Neural cell (in vitro differentiated cells): ENCODE measurements around the gene MED23. TPM values are rescaled to one million over a fixed set of nuclear protein-coding genes. Genes with fewer than 3 reads are reported as not detected.

Source experiments
- H2AFZ ChIP-seq: fragments of 200-600, 300-800 bp; sonication (generic), shearing (Covaris generic); 2 replicates; pipeline ENCODE4 v1.6.0; 2014; ENCODE audit warnings: low read depth, mild to moderate bottlenecking, antibody characterized with exemption, low read length, moderate library complexity
- H3F3A ChIP-seq: fragments of 200-600 bp; shearing (Covaris generic); 2 replicates; pipeline ENCODE4 v1.6.1; 2016; ENCODE audit warnings: mild to moderate bottlenecking, moderate library complexity, mixed read lengths, antibody characterized with exemption, low read length; ENCODE audit not compliant: insufficient read depth, poor library complexity, severe bottlenecking
- H3K27ac ChIP-seq: fragments of 200-600, 300-800 bp; sonication (generic), shearing (Covaris generic); 2 replicates; pipeline ENCODE4 v1.5.1; 2014; ENCODE audit warnings: mild to moderate bottlenecking, low read length, moderate library complexity
- H3K27me3 ChIP-seq: fragments of 300-800, 200-600 bp; sonication (generic), shearing (Covaris generic); 2 replicates; pipeline ENCODE4 v1.6.0; 2014; ENCODE audit warnings: mild to moderate bottlenecking, low read depth, low read length, moderate library complexity; ENCODE audit not compliant: insufficient read depth
- H3K36me3 ChIP-seq: fragments of 300-800, 200-600 bp; sonication (generic), shearing (Covaris generic); 2 replicates; pipeline ENCODE4 v1.5.1; 2014; ENCODE audit warnings: mild to moderate bottlenecking, antibody characterized with exemption, low read length, moderate library complexity; ENCODE audit not compliant: insufficient read depth
- H3K4me2 ChIP-seq: fragments of 300-800, 200-600 bp; sonication (generic), shearing (Covaris generic); 2 replicates; pipeline ENCODE4 v1.6.0; 2014; ENCODE audit warnings: mild to moderate bottlenecking, low read length
- H3K4me3 ChIP-seq: fragments of 300-800, 200-600 bp; sonication (generic), shearing (Covaris generic); 2 replicates; pipeline ENCODE4 v1.5.1; 2014; ENCODE audit warnings: mild to moderate bottlenecking, low read length, moderate library complexity
- H3K79me2 ChIP-seq: fragments of 200-600 bp; shearing (Covaris generic); replicated peaks from 2 replicates; pipeline ENCODE4 v1.6.0; 2014; ENCODE audit warnings: mild to moderate bottlenecking, low read length, moderate library complexity; ENCODE audit not compliant: insufficient read depth
- H3K9ac ChIP-seq: fragments of 300-800, 200-600 bp; sonication (generic), shearing (Covaris generic); 2 replicates; pipeline ENCODE4 v1.6.1; 2016; ENCODE audit warnings: mild to moderate bottlenecking, low read length, mixed read lengths
- H3K9me2 ChIP-seq: fragments of 200-600 bp; shearing (Covaris generic); 2 replicates; pipeline ENCODE4 v1.6.1; 2016; ENCODE audit warnings: mild to moderate bottlenecking, low read length, mixed read lengths; ENCODE audit not compliant: insufficient read depth
- H3K9me3 ChIP-seq: fragments of 200-600, 300-800 bp; sonication (generic), shearing (Covaris generic); 2 replicates; pipeline ENCODE4 v1.6.1; 2016; ENCODE audit warnings: mild to moderate bottlenecking, mixed run types, low read length, moderate library complexity, mixed read lengths
- H4K20me1 ChIP-seq: fragments of 200-600 bp; shearing (Covaris generic); 2 replicates; pipeline ENCODE4 v1.6.1; 2016; ENCODE audit warnings: mild to moderate bottlenecking, mixed run types; ENCODE audit not compliant: insufficient read depth
- CTCF ChIP-seq: fragments of 450-650 bp; IDR thresholded peaks from 2 replicates; pipeline ENCODE4 v1.5.1; 2014; ENCODE audit warnings: antibody characterized with exemption, mild to moderate bottlenecking, moderate library complexity; ENCODE audit not compliant: poor library complexity, severe bottlenecking
- EP300 ChIP-seq: fragments of 450-650 bp; conservative IDR thresholded peaks from 2 replicates; pipeline ENCODE4 v1.6.1; 2014; ENCODE audit warnings: antibody characterized with exemption, mild to moderate bottlenecking, moderate library complexity; ENCODE audit not compliant: poor library complexity, severe bottlenecking
- EZH2 ChIP-seq: fragments of 200-600, 300-800 bp; shearing (Covaris generic), sonication (generic); IDR thresholded peaks from 2 replicates; pipeline ENCODE4 v1.6.1; 2014; ENCODE audit warnings: antibody characterized with exemption, low read length, borderline replicate concordance, mild to moderate bottlenecking; ENCODE audit not compliant: insufficient read depth, poor library complexity, severe bottlenecking
- MXI1 ChIP-seq: fragments of 450-650 bp; conservative IDR thresholded peaks from 2 replicates; pipeline ENCODE4 v1.6.1; 2014; ENCODE audit warnings: antibody characterized with exemption, mild to moderate bottlenecking; ENCODE audit not compliant: poor library complexity, severe bottlenecking
- POLR2AphosphoS5 ChIP-seq: IDR thresholded peaks from 2 replicates; pipeline ENCODE4 v1.6.1; 2012
- RAD21 ChIP-seq: fragments of 450-650 bp; conservative IDR thresholded peaks from 2 replicates; pipeline ENCODE4 v1.6.1; 2014; ENCODE audit warnings: antibody characterized with exemption, mild to moderate bottlenecking, moderate library complexity
- SMC3 ChIP-seq: fragments of 450-650 bp; conservative IDR thresholded peaks from 2 replicates; pipeline ENCODE4 v1.6.1; 2014; ENCODE audit warnings: antibody characterized with exemption, mild to moderate bottlenecking, moderate library complexity; ENCODE audit not compliant: poor library complexity
- TAF1 ChIP-seq: IDR thresholded peaks from 2 replicates; pipeline ENCODE4 v1.6.1; 2012; ENCODE audit warnings: low read depth
- polyA plus RNA-seq: library from polyadenylated mRNA; depleted of rRNA; stranded (reverse); fragments of >200 nt; gene quantifications from 2 replicates; pipeline ENCODE4 v1.2.3, GENCODE V29; 2014
- TF ChIP-seq, protein P1 (sequence below): IDR thresholded peaks from 2 replicates; pipeline ENCODE4 v1.6.1; 2012; ENCODE audit warnings: borderline replicate concordance

MED23 gene
- polyA plus RNA-seq, 1 donor from 2014 or later = 104 TPM

- Histone ChIP-seq H2AFZ (no peak overlapping the region), H3K79me2 (no peaks in the 10 kb centered on the region), H3K27ac (no peak overlapping the region), H3K27me3 (no peaks in the 10 kb centered on the region), H3K9me3 (no peaks in the 10 kb centered on the region), H3K9me2 (no peaks in the 10 kb centered on the region), H4K20me1 (no peaks in the 10 kb centered on the region), H3K4me2 (no peak overlapping the region), H3K36me3 (no peaks in the 10 kb centered on the region), H3K4me3 (no peak overlapping the region), H3K9ac (no peak overlapping the region), H3F3A (no peaks in the 10 kb centered on the region)
- no peak for TF ChIP-seq EZH2
Observed at GRCh38 chr6:131669891-131670290, 41.8 kb upstream of the MED23 start.

DNA sequence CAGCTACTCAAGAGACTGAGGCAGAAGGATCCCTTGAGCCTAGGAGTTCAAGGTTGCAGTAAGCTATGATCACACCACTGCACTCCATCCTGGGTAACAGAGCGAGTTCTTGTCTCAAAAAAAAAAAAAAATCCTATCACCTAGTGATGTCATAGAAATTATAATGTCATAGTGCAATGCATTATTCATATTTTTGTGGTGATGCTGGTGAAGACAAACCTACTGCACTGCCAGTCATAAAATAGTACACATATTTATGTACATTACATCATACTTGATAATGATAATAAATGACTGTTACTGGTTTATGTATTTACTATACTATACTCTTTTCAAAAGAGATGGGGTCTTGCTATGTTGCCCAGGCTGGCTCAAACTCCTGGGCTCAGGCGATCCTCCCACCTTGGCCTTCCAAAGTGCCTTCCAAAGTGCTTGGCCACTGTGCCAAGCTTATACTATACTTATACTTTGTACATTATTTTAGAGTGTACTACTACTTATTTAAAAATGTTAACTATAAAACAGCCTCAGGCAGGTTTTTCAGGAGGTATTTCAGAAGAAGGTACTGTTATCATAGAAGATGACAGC, 35.6 kb upstream of the MED23 start:
- TF ChIP-seq MXI1 (no peak), TAF1 (no peak), POLR2AphosphoS5 (no peak), CTCF (no peak), EZH2 (no peak), EP300 (no peak), SMC3 (no peak), RAD21 (no peak)
- TF ChIP-seq, protein P1, sequence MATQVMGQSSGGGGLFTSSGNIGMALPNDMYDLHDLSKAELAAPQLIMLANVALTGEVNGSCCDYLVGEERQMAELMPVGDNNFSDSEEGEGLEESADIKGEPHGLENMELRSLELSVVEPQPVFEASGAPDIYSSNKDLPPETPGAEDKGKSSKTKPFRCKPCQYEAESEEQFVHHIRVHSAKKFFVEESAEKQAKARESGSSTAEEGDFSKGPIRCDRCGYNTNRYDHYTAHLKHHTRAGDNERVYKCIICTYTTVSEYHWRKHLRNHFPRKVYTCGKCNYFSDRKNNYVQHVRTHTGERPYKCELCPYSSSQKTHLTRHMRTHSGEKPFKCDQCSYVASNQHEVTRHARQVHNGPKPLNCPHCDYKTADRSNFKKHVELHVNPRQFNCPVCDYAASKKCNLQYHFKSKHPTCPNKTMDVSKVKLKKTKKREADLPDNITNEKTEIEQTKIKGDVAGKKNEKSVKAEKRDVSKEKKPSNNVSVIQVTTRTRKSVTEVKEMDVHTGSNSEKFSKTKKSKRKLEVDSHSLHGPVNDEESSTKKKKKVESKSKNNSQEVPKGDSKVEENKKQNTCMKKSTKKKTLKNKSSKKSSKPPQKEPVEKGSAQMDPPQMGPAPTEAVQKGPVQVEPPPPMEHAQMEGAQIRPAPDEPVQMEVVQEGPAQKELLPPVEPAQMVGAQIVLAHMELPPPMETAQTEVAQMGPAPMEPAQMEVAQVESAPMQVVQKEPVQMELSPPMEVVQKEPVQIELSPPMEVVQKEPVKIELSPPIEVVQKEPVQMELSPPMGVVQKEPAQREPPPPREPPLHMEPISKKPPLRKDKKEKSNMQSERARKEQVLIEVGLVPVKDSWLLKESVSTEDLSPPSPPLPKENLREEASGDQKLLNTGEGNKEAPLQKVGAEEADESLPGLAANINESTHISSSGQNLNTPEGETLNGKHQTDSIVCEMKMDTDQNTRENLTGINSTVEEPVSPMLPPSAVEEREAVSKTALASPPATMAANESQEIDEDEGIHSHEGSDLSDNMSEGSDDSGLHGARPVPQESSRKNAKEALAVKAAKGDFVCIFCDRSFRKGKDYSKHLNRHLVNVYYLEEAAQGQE = no peak

DNA sequence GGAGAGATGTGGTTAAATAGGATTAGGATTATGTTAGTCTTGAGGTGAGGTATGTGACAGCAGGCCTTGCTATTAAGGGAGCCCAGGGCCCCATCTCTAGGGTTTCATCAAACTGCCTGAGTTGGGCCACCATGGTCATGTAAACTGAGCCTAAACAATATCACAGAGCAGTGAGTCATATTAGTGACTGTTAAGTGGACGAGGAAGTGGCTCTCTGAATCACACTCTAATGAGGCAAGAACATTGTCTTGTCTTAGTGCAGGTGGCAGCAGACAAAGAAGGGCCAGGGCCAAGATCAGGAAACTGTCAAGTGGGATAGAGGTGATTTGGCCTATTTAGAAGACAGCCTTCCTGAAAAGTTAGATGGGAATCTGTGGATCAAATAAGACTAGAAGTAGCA, 32.2 kb upstream of the MED23 start:
- no peak overlapping the region for H3K4me3 ChIP-seq
- H2AFZ ChIP-seq = no peak overlapping the region
- H3K79me2 ChIP-seq = no peaks in the 10 kb centered on the region
- no peak overlapping the region for H3K9ac ChIP-seq
- H3F3A ChIP-seq = no peaks in the 10 kb centered on the region
- no peaks in the 10 kb centered on the region for H3K9me2 ChIP-seq
- H3K4me2 ChIP-seq = no peak overlapping the region
- H4K20me1 ChIP-seq = no peaks in the 10 kb centered on the region
- no peaks in the 10 kb centered on the region for H3K27me3 ChIP-seq
- TF ChIP-seq POLR2AphosphoS5 (no peak), SMC3 (no peak)
- no peaks in the 10 kb centered on the region for H3K9me3 ChIP-seq
- no peak overlapping the region for H3K27ac ChIP-seq
- H3K36me3 ChIP-seq = no peaks in the 10 kb centered on the region

More for the DNA sequence above, 35.6 kb upstream of the MED23 start:
- Histone ChIP-seq H3K9me2 (no peaks in the 10 kb centered on the region), H3K27ac (no peak overlapping the region), H3K4me2 (no peak overlapping the region), H3K36me3 (no peaks in the 10 kb centered on the region), H2AFZ (no peak overlapping the region), H3K79me2 (no peaks in the 10 kb centered on the region), H3K9ac (no peak overlapping the region), H3F3A (no peaks in the 10 kb centered on the region), H3K9me3 (no peaks in the 10 kb centered on the region), H4K20me1 (no peaks in the 10 kb centered on the region), H3K4me3 (no peak overlapping the region), H3K27me3 (no peaks in the 10 kb centered on the region)
